Muscle of back (tissue), 11 donors: ENCODE data around the gene PATJ. TPM values are rescaled to one million over a fixed set of nuclear protein-coding genes. Genes with fewer than 3 reads are reported as not detected.

Source experiments
- DNase-seq, 3 donors: peaks; one replicate each; pipeline versions ENCODE4 v3.0.0 to v3.0.0-alpha.2; 2013
- polyA plus RNA-seq, 10 donors: library from polyadenylated mRNA; unstranded; fragments of 120-200 nt; gene quantifications; one replicate each; pipeline ENCODE4 v1.2.1, GENCODE V29; 2013; ENCODE audit not compliant: insufficient read length in 10 of 10

The PATJ gene
- polyA plus RNA-seq, 10 donors = 1.9 to 4.7 (median 3.7) TPM

DNA sequence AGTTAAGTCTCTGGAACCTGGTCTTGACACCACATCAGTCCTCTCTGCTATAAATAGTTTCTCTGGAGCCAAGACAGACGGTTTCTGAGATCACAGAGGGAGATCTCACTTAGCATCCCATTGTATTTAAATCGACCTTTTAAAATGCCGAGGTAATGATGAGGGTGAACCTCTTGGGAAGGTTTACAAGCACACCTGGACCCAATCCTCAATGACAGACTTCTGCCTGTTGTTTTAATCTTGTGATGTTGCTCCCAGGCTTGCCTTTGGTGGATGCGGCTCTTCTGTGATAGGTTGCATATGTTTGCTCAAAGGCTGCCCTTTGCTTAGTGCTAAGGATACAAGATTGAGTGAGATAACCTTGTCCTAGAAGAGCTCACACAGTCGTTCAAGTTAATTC lies 347.7 kb downstream of the PATJ start:
- DNase-seq = no peak

DNA sequence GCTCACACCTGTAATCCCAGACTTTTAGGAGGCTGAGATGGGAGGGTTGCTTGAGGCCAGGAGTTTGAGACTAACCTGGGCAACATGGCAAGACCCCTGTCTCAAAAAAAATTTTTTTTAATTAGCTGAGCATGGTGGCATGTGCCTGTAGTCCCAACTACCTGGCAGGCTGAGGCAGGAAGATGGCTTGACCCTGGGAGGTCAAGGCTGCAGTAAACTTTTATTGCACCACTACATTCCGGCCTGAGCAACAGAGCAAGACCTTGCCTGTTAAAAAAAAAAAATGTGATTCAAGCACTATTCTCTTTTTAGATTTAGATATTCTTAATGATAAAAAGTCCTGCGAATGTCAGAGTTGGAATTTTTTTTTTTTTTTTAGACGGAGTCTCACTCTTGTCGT lies 349.8 kb downstream of the PATJ start:
- DNase-seq = no peak

DNA sequence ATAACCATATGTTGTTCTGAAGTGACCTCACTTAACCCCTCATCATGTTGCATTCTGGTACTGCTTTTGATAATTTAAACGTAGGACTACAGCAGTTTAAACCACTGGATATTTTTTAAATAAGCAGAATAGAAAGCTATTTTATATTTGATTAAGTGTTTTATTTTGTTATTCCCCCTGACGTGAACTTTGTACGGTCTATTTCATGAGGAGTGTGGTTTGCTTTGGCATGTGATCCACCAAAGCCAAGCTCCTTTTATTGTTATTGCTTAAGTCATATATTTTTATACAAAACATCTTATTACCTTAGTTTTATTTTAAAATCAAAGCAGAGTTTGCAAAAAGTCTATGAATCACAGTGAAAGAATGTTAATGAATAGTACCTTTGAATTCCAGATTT lies 351.0 kb downstream of the PATJ start:
- no peak for DNase-seq

DNA sequence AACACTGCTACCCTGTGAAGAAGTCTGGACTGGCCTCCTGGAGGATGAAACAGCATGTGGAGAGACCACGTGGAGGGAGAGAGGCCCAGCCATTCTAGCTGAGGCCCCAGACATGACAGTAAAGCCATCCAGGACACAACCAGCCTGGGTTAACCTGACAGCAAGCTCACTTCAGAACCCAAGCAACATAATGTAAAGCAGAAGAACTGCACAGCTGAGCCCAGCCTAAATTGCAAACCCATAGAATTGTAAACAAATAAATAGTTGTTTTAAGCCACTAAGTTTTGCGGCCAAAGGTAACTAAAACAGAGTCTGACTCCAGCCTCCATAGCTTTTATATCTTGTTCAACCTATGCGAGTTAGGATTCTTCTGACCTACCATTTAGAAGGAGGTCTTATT lies 355.2 kb downstream of the PATJ start:
- no peak for DNase-seq

DNA sequence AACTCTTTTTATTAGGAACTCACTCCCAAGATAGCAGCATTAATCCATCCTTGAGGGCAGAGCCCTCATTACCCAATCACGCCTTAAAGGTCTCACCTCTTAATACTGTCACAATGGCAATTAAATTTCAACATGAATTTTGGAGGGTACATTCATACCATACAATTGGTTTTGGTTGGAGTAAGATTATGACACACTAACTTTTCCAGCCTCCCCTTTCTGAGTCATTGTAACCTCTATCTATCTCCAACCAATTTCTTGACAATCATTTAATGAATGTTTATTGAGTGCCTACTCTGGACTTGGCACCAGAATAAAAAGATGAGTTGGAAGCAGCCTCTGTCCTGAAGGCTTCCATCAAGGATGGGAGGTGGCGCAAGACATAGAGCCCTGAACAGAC lies 358.2 kb downstream of the PATJ start:
- no peak for DNase-seq

DNA sequence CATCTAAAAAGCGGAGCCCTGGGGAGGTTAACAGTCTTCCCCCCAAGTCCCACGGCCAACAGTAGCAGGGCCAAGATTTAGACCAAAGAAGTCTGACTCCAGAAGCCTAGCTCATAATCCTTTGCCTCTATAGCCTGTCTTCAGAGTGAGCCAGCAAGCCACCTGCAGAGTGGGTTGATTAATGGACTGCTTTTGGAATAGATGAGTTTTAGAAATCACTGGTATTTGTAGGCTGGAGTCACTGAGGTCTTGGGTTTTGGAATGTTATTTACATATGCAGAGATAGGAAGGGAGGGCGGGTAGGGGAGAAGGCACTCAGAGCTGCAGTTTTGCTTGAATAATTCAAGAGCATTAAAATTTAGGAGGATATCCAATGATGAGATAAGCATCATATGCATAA lies 361.6 kb downstream of the PATJ start:
- no peak for DNase-seq

DNA sequence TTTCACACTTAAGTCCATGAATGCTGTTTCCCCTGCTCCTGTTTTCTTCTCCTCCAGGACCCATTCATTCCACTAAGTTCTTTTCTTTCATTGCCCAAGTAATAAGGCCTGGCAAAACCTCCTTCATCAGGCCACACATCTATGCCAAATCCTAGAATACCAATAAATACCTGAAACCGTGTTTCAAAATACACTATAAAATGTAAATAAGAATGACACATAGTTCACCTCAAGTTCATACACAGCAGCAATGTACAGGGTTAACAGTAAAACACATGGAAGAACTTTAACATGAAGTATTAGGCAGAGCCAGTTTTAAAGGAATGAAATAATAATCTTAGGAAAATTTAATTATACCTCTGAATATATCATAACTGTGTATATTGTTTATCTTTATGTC lies 365.6 kb downstream of the PATJ start:
- DNase-seq = no peak

DNA sequence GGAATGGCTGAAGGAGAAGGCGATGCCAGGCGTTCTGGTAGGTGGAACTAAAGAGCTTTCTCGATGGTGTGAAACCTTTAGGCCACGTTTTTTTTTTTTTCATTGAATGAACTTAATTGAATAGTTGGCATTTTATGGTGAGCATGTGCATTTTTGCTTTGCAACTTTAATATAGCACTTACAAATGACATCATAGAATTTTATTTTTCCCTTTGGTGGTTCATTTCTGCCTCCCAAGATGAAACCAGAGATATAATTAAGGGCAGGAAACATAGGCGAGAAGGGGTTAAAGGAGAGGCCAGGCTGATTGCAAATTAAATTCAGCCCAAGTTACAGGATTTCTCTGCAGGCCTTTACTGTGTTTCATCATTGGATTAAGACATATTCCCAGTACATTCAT lies 366.8 kb downstream of the PATJ start:
- DNase-seq = no peak

DNA sequence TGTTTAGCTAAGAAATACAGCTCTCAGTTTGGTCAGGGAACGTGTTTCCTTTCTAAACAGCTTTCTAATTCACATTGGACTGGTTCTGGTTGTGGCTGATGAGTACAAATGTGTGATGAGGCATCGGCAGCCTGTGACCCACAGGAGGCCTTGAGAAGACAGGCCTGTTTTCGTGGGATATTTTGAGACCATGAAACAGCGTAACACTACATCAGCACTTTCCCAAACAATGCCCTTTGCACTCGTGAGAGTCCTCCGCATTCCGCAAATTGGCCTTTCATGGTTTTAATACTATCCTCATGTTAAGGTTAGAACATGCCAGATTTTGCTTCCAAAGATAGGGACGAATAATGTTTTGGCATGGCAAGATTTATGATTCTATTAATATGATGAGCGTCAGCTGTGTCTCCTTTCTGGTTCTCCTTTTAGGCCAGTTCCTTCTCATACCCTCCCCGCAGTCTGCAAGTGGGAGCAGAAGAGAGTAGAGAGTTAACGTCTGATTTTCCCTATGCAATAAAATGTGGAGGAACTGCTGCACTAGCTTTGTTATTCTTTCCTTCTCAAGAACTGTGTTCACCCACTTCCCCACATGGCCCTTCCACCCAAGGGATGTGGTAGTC lies 368.0 kb downstream of the PATJ start:
- no peak for DNase-seq

DNA sequence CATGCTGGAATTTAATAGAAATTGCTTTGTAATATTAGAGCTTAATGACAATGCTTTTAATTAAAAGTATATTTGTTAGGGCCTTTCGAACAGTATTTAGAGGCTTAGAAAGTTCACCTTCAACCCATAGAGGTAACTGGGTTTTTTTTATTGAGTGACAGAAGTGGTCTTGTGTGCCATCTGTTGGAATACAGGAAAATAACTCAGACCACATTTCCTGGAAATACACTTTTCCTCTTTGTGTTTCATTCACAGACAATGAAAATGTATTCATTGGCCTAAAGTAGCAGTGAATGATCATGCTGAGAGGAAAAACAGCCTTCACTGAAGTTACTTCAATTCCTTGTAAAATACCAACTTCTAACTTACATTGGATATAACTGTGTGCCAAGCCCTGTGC lies 368.8 kb downstream of the PATJ start:
- DNase-seq = no peak

DNA sequence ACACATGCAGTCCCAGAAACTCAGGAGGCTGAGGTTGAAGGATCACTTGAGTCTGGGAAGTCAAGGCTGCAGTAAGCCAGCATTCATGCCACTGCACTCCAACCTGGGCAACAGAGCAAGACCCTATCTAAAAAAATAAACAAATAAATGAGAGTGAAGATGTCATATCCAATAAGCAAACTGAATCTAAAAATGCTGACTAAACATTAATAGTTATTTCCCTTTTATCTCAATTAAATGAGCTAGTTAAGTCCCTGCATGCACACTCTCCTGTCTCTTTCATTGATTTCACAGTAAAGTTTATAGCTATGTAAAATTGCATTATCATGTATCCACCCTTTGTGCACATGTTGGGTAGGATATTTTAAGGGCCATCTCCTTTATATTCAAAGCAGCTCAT lies 371.2 kb downstream of the PATJ start:
- no peak for DNase-seq

DNA sequence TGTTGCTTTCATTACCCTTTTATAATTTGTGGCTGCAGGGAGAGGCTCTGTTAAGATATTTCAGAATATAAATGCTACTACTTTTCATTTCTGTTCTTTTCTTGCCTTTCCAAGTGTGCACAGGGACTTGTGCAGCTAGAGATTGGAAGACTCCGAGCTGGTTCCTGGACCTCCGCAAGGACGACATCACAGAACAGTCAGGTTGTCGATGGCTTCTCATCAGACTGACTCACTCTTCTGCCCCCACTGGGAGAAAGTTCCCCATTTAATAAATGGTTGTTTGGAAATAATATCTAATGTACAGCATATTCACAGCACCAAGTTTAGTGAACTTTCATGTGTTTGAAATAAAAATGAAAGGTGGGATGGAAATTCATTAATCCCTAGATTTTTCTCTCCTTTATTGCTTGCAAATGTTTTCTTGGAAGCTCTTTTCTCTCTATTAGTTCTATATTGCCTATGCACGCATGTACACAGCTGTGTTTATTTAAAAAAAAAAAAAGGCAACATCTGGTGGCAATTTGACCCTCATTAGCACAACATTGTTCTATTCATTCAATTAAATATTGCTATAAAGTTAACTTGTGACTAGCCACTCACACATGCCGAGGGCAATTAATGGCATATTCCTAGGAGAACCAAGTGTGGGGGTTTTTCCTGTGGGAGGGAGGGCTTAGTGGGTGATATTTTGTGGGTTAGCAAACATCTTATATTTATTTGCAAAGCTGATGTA lies 374.9 kb downstream of the PATJ start:
- peak; percentile 7 to 53 (median 17) for DNase-seq

DNA sequence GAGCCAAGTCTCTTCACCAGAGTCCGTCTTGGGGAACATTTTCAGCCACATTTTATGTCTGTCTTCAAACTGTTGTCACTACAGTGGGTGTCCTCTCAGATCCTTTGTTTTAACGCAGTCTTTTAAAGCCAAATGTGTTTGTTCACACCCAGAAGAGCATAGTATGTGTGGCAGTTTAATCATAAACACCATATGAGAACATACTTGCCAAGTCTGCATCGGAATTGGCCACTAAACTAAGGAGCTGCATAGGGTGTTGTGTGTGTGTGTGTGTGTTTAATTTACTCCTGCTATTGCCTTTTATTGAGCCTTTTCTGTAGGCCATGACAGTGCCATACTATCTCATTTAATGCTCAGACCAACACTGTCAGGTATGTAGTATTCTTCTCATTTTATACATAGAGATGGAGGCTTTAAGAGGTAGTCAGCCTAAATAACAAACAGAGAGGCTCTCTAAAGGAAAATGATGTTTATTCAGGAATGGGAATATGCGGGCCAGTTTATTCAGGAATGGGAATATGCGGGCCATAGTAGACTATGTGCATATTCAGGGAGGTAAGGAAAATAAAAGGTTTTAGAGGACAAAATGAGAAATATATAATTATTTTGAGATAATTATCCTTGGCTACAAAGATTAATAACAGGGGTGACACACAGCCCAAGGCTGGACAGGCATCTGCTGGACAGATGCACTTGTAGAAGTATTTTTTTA lies 384.5 kb downstream of the PATJ start:
- no peak for DNase-seq

DNA sequence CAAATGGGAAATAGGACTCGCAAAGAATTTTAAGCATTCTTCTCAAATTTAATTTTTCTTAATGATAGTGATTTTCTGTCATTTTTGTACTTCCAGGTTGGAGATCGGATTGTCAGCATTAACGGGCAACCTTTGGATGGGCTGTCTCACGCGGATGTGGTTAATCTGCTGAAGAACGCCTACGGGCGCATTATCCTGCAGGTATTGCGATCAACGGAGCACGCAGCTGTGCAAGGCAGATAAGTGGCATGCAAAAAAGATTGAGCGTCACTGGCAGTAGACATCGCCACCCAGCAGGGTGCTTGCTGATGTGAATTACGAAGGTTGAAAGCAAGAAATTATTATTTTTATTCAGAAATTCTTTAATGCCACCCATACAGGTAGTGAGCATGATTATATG lies 386.5 kb downstream of the PATJ start:
- no peak for DNase-seq

DNA sequence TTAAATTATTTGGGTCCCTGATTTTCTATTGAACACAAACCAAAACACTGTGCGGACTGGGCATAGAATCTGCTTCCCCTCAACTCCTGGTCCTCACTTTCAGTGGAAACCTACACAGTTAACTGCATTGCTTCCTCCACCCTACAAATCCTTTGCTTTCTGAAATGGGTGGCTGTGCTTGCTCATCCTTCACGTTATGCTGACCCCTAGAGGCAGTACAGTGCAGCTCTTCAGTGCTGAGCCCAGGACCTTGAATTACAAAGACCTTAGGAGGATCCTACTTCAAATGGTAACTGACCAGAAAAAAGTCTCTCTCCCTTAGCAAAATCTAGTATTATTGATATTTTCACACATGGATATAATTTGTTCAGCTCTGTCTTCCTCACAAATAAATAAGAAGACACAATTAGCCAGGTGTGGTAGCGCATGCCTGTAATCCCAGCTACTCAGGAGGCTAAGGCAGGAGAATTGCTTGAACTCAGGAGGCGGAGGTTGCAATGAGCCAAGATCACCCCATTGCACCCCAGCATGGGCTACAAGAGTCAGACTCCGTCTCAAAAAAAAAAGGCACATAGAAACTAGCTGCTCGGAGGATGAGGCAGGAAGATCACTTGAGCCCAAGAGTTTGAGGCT lies 388.9 kb downstream of the PATJ start:
- DNase-seq = peak; percentile 54 to 66 (median 59)

DNA sequence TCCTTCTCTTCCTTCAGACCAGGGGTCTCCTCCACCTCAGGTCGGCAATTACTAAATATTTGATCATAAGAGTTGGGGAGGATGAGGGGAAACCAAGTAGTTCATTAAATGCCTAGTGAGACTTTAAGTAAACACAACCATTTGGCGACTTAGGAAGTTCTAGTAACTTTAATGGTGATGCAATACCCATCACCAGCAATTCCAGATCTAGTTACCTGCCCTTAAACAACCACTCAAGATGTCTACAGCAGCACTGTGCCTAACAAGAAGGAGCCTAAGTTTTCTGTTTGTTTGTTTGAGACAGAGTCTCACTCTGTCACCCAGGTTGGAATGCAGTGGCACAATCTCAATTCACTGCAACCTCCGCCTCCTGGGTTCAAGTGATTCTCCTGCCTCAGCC lies 395.7 kb downstream of the PATJ start:
- DNase-seq = no peak

DNA sequence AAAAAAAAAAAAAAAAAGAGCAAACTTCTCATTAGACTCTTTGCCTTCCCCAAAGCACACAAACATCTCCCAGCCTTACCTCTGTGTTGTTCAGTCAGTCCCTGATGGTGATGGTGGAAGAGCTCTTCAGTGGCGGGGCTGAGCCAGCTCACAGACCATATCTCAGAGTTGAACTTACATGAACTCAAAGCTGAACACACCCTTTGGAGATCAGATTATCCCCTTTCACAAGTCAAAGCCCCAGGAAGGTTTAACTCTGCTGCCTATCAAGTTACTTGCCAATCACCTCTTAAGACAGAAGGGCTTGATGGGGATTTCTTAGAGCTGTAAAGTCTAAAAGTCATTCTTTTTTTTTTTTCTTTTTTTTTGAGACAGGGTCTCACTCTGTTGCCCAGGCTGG lies 397.1 kb downstream of the PATJ start:
- DNase-seq = no peak

DNA sequence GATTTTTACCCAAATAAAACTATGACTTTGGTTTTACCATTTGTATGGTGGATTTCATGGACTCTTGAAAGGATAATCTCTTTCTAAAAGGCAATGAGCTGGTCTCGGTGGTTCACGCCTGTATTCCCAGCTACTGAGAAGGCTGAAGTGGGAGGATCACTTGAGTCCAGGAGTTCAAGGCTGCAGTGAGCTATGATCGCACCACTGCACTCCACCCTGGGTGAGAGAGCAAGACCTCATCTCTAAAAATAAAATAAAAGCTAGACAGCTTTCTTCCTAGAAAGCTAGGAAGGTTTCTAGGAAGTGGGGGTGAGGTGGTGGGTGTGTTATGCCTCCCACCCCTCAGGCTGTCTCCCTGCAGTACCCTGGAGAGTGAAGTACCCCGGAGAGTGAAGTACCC lies 398.4 kb downstream of the PATJ start:
- DNase-seq = no peak

DNA sequence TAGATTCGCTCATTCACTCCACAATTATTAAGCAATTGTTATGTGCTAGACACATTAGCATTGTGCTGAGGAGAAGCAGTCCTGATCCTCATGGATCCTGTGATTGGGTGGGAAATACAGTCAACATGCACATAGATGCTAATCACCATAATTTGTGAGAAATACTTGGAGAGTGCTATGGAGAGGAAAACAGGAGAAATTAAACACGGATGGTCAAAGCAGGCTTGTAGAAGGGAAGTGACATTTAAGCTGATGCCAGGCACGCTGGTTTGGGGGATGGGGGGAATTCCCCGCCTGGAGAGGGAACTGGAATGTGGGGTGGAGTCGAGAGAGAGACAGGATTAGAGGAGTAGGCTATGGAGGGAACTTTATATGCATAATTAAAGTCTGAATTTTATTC lies 400.2 kb downstream of the PATJ start:
- no peak for DNase-seq

DNA sequence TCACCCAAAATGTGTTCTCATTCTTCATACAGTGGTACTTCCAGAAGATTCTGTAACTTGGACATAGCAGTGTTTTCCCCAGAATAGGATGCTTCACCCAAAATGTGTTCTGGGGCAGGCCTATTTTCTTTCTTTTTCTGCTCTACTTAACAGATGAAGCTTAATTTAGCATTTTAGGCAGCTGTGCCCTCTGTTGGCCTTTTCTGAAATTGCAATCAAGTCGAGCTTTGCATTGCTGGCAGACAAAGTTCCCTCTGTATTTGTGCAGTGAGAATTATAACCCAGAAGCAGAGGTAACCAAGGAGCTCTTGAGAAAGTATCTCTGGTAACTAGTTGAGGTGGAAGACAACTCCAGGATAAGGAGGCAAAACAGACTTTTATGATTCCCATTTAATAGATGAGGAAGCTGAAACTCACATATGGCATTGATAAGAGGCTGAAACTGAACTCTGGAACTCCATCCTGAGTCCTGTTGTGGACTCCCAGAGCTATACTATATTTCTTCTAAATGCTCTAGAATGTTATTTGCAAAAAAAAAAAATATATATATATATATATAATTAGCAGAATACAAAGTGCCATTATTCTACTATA lies 402.1 kb downstream of the PATJ start:
- DNase-seq = peak; percentile 45 to 81 (median 66)

DNA sequence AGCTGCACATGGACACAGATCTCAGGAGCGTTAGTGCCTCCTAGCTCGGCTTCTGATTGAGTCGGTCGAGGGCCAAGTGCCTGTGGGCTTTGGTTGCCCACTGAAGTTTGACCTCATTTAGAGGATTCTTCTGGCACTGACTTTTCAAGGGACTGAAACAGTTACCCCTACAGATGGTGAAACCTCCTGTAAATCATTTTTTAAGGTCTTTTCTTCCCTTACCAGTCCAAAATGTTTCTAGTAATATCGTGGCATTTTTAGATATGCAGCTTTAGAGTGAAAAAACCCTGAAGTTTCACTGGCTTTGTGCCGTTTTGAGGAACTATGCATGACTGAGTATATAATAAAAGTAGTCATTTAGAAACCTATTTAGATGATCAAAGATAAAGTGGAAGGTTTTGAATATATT lies 417.7 kb downstream of the PATJ start:
- no peak for DNase-seq

DNA sequence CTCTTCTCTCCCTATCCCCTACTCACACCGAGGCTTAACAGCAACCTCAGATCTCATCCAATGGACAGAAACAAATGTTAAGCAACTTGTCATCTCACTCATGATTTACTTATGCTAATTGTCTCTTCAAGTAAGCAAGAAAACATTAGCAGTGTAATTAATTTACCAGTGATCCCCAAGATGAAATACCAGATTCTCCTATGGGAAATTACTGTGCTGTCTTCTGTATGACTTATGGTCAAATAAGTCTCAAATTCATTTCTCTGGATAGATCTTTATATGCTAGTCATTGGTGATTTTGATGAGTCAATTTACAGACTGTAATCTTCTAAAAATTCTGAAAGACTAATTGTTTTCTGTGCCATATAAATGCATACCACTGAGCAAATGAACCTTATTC lies 419.4 kb downstream of the PATJ start:
- no peak for DNase-seq
